GM18873 (cell line): ENCODE measurements around the gene NEURL2.
"Not testable (repeated sequence)": the region's sequence is repeated elsewhere in the genome, so short reads cannot be mapped to it uniquely, and the experiment has no call there.

Source experiments
- ATAC-seq: cut with Tn5 transposase; IDR thresholded peaks from one replicate; pipeline ENCODE4 v1.9.1; 2021; ENCODE audit warnings: mild to moderate bottlenecking, moderate library complexity, moderate number of reproducible peaks; ENCODE audit not compliant: unreplicated experiment, low FRiP score

Gene NEURL2

DNA sequence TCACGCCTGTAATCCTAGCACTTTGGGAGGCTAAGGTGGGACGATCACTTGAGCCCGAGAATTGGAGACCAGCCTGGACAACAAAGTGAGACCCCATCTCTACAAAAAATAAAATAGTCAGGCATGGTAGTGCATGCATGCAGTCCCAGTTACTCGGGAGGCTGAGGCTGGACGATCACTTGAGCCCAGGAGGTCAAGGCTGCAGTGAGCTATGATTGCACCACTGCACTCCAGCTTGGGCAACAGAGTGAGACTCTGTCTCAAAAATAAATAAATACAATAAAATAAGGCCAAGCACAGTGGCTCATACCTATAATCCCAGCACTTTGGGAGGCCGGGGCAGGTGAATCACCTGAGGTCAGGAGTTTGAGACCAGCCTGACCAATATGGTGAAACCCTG lies 10.3 kb upstream of the NEURL2 start:
- not testable (repeated sequence) for ATAC-seq

DNA sequence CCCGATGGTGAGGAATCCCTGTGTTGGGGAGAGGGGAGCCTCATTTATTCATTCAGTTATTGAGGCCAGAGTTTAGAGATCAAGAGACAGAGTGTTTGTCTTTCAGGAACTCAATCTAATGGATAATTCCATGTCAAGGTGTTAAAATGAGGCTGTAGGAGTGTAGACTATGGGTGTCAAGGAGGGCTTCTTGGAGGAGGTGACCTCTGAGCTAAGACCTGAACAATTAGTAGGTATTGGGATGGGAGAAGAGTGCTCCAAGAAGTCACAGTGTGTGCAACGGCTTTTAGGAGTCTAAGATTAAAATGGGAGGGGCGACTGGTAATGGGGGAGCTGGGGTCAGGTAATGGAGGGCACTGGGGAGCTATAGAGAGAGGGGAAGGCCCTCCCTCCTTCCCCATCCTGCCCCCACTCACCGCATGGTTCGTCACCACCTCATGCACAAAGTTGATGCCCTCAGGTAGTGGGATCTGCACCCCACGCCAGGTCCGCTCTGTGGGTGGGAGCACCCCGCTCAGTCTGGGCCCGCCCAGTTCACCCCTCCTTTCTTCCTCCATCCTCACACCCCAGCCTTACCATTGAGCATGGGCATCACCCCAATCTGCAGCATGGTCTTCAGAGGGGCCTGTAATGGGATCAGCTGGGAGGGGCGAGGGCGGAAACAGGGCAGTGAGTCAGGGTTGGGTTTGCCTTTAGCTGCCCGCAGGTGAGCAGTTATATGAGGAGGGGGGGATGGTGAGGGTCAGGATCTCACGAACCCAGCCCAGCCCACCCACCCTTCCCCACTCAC lies 8.2 kb upstream of the NEURL2 start:
- no peak for ATAC-seq

DNA sequence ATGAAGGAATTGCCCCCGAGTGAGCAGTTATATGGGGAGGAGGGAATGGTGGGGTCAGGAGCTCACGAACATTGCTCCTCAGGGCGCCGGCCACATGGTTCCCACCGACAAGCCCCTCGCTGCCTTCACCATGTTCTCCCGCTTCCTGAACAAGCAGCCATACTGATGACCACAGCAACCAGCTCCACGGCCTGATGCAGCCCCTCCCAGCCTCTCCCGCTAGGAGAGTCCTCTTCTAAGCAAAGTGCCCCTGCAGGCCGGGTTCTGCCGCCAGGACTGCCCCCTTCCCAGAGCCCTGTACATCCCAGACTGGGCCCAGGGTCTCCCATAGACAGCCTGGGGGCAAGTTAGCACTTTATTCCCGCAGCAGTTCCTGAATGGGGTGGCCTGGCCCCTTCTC lies 7.3 kb upstream of the NEURL2 start:
- ATAC-seq = no peak

DNA sequence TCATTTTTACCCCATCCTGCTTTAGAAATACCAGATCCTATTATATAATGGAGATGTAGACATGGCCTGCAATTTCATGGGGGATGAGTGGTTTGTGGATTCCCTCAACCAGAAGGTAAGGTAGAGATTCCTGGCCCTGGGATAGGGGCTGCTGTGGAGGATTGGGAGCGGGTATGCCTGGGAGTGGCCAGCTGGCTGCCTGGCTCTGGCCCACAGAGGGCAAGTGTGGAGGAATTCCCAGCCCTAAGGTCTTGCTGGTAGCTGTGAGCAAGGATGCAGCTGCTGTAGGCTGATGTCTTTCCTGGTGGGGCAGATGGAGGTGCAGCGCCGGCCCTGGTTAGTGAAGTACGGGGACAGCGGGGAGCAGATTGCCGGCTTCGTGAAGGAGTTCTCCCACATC lies 6.7 kb upstream of the NEURL2 start:
- ATAC-seq = no peak

DNA sequence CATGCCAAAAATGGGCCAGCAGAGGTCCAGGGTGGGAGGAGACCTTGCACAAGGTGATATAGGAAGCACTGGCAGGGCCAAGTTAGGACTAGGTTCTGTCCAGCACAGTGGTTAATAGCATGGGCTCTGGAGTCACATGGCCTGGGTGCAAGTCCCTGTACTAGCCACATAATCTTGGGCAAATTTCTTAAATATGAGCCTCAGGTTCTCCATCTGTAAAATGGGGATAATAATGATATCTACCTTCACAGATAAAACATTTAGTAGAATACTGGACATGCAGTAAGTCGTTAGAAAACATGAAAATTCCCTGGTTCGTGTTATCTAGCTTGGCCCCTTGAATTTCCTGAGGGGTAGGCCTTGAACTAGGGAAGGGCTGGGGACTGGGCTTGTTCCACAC lies 6.3 kb upstream of the NEURL2 start:
- no peak for ATAC-seq

DNA sequence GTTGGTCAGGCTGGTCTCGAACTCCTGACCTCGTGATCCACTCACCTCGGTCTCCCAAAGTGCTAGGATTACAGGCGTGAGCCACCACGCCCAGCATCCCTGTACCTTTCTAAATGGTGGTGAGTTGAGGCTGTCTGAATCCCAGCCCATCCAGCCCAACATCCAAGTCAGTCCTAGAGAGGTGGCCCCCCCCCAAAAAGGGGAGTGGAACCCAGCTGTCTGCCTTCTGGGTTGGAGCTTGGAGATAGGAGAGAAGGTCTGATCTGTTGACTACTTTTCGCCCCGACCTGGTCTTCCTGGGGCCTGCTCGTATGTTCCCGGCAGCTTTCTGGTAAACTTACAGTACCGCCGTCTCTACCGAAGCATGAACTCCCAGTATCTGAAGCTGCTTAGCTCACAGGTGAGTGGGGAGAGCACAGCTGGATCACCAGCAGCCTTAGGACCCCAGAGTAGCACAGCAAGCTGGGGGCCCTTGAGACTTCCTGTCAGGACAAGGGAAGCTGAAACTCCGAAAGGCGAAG lies 5.7 kb upstream of the NEURL2 start:
- ATAC-seq = no peak

DNA sequence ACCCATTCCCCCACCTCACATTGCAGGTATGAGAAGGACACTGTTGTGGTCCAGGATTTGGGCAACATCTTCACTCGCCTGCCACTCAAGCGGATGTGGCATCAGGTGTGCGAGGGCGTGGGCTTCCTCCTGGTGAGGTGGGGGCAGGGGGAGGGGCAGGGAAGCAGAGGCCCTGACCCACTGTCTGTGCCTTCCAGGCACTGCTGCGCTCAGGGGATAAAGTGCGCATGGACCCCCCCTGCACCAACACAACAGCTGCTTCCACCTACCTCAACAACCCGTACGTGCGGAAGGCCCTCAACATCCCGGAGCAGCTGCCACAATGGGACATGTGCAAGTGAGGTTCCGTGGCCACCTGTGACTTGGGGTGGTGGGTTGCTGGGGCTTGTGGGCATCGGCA lies 3.8 kb upstream of the NEURL2 start:
- no peak for ATAC-seq

DNA sequence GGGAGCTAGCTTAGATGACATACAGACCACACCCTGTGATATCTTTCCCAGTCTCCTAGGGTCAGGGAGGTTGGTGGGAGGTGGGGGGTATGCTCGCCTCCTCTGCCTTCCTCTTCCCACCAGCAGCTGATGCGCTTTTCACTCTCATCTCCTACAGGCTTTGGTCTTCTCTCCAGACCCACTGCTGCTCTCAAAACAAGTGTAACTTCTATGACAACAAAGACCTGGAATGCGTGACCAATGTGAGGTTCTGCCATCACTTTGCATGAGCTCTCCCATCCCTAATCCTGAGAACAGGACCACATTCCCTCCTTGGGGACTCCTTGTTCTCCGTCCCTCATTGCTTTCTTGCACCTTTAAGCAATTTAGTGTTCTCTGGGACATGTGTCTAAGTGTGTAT lies 2.8 kb upstream of the NEURL2 start:
- no peak for ATAC-seq

DNA sequence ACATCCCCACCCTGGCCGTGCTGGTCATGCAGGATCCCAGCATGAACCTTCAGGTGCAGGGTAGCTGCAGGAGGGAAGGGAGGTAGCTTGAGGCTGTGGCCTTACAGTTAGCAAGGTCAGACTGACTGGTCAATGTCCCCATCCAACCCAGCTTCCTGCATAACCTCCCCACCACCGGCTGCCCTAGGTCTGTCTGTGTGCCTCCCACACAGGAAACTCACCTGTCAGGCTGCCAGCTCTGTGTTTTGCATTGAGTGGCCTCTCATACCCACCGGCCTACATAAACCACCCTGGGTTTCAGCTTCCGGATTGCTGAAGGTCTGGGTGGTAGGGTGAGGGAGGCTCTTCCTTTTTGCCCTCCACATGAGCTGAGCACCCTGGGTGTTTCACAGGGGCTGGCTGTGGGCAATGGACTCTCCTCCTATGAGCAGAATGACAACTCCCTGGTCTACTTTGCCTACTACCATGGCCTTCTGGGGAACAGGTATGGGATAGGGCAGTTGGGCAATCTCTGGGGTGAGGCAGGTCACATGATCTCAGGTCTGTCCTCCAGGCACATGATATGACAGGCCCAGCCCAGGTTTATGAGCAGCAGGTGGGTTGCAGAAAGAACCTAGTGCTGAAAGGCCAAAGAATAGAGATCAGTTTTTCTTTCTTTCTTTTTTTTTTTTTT lies 2.0 kb upstream of the NEURL2 start:
- no peak for ATAC-seq

DNA sequence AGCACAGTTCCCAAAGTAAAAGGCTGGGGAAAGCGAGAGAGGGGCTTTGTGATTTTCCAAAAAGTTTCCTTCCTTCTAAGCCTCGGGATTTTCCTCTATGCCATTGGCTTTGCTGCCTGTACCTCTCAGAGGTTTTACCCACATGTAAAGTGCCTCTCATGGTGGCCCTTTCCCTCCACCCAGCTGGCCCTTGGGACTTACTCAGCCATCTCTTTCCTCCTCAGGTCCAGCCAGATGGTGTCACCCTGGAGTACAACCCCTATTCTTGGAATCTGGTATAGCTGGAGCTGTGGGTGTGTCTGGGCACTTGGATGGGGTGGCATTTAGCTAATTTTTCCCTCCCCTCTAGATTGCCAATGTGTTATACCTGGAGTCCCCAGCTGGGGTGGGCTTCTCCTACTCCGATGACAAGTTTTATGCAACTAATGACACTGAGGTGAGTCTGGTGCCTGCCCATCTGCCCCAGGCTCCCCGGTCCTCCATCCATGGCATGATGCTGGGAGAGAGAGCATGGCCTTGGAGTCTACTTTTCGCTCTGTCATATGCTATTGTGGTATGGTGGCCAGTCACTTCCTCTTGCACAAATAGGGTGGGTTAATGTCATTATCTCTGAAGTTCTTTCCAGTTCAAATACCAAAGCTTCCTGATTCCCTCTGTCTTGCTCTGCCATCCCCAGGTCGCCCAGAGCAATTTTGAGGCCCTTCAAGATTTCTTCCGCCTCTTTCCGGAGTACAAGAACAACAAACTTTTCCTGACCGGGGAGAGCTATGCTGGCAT lies 1.2 kb upstream of the NEURL2 start:
- no peak for ATAC-seq

DNA sequence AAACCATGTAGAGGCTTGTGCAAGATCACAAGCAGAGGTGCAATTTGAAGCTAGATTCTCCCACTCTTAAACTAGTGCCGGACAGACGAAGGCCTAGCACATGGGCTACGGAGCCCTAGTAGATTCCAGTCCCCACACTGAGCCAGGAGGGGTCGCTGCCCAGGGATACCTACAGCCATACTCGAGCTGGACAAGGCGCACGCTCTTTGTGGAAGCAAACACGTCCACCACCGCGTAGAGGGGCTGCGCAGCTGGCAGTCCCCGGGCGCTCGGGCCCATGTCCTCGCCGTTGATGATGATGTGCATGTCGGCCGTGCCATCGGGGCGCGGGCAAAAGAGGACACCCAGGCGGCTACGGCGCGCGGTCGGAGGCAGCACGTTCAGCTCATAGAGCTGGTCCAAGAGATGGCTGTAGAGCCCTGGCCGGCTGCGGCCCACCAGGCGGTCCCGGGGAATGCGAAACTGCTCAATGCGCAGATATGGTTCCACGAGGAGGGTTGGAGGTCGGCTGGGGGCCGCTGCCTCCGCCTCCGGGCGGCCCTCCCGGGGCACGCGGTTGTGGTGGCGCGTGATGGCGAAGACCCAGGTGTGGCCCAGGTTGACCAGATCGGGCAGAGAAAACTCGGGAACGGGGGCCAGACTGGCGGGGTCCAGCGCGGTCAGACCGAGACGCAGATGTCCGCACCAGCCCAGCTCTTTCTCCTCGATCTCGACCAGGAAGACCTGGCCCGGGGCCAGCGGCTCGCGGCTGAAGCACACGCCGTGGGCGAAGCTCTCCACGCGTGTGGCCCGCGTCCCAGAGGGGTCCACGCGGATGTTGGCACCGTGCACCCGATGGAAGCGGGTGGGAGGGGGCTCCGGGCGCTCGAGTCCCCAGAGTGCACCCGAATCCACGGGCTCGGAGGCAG lies 677 bp downstream of the NEURL2 start:
- no peak for ATAC-seq

DNA sequence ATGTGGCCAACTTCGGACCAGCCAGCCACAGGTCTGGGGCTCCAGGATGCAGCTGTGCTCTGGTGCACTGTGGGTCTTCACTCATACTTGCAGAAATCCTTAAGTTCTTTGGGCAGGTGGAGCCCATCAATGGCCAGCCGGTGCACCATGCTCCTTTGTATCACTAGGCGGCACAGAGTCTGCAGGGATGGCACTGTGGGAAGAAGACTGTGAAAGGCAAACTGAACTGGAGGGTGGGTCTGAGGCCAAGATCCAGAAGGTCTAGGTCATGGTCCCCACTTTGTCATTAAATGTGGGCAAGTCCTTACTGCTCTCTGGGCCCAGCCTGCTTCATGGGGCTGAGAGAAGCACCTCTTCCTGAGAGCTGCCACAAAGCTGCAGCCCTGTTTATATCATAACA lies 2.3 kb downstream of the NEURL2 start:
- ATAC-seq = no peak

DNA sequence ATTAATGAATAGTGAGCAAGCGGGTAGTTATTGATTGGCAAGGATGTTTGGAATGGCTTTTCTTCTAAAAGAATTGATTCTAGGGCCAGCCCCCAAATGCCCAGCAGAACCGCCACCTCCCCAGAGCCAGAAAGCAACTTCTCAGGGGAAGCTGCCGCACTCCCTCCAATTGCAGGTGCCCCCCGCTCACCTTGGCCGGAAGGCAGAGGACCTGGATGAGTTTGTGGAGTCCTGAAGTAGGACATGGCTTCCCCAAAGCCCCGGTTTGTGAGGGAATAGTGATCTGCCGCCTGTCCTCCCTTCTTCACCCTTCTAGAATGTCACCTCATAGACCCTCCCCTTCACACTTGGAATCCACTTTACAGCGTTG lies 3.7 kb downstream of the NEURL2 start, which contains the start of gene SPATA25:
TSS of gene SPATA25 (minus strand) at position 277 of the 370 bp plus-strand sequence. CDS start at position 245, 32 bp downstream.
- no peak for ATAC-seq

DNA sequence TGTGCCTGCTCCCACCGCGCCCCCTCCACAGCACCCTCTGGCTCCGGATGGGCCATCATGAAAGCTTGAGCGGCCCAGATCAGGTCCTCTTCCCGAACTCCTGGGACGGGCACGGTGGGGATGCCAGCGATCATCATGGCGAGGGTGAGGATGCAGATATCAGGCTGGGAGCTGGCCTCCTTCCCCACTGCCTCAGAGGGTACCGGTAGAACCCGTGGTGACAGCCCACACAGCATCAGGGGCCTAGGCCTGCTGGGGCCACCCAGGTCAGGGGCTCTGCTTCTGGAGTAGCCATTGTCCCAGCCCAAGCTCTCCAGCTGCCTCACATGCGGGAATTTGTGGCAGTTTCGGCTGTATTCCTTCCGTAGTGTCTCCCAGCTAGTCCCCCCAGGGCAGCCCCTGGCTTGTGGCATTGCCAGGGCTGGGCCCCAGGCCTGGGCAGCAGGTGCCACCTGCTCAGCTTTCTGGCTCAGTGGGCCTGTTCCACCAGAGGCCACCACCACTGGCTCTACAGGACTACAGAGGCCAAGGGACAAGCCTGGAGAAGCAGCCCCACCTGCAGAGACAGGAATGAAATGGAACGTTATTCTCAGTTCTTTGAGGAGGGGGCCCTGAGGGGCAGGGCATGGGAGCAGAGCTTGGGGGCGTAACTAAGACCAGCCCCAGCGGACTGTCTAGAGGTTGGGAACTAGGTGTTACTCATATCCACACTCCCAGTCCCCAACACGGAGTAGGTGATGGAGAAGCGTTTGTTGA lies 4.2 kb downstream of the NEURL2 start:
- ATAC-seq = no peak

DNA sequence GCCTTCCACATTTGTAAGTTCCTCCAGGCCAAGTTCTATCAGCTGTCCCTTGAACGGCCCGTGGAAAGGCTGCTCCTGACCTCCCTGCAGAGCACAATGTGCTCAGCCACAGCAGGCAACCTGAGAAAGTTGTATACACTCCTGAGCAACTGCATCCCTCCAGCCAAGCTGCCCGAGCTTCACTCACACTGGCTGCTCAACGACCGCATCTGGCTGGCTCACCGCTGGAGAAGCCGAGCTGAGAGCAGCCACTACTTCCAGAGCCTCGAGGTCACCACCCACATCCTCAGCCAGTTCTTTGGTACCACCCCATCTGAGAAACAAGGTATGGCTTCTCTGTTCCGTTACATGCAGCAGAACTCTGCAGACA lies 7.9 kb downstream of the NEURL2 start:
- no peak for ATAC-seq

DNA sequence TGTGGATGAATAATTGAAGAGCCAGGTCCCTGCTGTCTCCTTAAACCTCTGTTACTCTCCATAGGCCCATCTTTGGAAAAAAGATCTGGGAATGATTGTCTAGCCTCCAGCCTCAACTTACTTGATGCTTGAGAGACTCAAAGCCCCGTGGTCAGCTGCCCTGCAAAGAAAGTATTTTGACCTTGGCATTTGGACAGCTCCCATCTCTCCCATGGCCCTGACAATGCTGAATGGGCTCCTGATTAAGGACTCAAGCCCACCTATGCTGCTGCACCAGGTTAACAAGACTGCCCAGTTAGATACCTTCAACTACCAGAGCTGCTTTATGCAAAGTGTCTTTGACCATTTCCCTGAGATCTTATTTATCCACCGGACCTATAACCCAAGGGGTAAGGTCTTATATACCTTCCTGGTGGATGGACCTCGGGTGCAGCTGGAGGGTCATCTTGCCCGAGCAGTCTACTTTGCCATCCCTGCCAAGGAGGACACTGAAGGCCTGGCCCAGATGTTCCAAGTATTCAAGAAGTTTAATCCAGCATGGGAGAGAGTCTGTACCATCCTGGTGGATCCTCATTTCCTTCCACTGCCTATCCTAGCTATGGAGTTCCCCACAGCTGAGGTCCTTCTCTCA lies 8.4 kb downstream of the NEURL2 start:
- no peak for ATAC-seq

DNA sequence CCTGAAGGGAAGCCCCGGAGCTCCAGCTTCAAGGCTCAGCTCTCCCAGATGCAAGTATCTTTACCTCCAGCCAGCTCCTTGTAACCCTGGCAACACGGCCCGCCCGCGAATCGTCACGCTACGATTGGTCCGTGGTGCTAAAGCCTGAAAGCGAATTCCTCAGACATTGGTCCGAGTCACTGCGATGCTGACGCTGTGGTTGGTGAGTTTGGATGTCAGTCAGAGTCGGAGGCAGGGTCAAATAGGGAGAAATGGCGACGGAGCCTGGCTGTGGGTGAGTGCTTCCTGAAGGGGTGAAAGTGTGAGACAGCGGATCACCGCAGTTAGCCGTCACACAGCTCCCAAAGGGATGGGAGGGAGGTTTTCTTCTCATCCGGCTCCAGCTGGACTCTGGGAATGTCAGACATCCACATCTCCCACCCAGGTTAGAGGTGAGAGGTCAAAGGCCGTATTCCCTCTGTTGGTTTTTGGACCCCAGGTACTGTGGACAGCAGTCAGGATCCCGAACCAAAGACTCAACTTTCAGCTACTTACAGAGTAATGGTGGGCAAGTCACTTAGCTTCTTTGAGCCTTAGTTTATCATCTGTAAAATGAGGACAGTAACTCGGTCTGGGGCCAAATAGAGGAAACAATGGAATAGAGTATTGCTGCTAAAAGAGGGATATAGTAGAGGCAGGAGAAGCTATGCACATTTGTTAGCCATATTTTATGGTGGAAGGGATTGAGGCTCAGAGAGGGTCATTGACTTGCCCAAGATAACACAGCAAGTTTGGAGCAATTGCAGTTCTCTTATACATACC lies 9.8 kb downstream of the NEURL2 start, which contains the start of gene ZSWIM1:
TSS of gene ZSWIM1 (plus strand) at position 240 of the 801 bp plus-strand sequence. CDS start 1,366 bp downstream, outside the sequence.
- ATAC-seq = peak; percentile 95
